HG03558 (cell line): Measurements from ENCODE around the gene FGGY.

Experiments used
- ATAC-seq: cut with Tn5 transposase; IDR thresholded peaks from one replicate; pipeline ENCODE4 v1.9.1; 2021; ENCODE audit warnings: moderate number of reproducible peaks; ENCODE audit not compliant: unreplicated experiment; ENCODE audit errors: extremely low read depth

Gene FGGY

GRCh38 chr1:59765011-59765730, 468.3 kb downstream of the FGGY start:
- ATAC-seq: no peak

GRCh38 chr1:59766227-59766855, 469.4 kb downstream of the FGGY start:
- ATAC-seq: no peak

GRCh38 chr1:59767119-59767518, 470.2 kb downstream of the FGGY start:
- no peak for ATAC-seq

- no peak for ATAC-seq
These were observed 472.2 kb downstream of the FGGY start for GRCh38 chr1:59768792-59769735.

GRCh38 chr1:59769736-59770095, 472.8 kb downstream of the FGGY start:
- no peak for ATAC-seq

- ATAC-seq: no peak
These were observed 474.5 kb downstream of the FGGY start for GRCh38 chr1:59771361-59771760.

- no peak for ATAC-seq
These were observed 478.6 kb downstream of the FGGY start for GRCh38 chr1:59775480-59775879.

GRCh38 chr1:59776960-59777852, 480.3 kb downstream of the FGGY start:
- ATAC-seq: no peak

GRCh38 chr1:59779949-59780348, 483.1 kb downstream of the FGGY start:
- no peak for ATAC-seq

- ATAC-seq: no peak
These were observed 491.9 kb downstream of the FGGY start for GRCh38 chr1:59788825-59789224.

- ATAC-seq: no peak
These were observed 501.7 kb downstream of the FGGY start for GRCh38 chr1:59798600-59798999.

- ATAC-seq: no peak
These were observed 506.7 kb downstream of the FGGY start for GRCh38 chr1:59803458-59804038.

- ATAC-seq: no peak
These were observed 507.4 kb downstream of the FGGY start for GRCh38 chr1:59804301-59804700.

GRCh38 chr1:59805554-59805953, 508.7 kb downstream of the FGGY start:
- no peak for ATAC-seq
